Measurements from ENCODE around the gene NACC1.

The NACC1 gene

DNA sequence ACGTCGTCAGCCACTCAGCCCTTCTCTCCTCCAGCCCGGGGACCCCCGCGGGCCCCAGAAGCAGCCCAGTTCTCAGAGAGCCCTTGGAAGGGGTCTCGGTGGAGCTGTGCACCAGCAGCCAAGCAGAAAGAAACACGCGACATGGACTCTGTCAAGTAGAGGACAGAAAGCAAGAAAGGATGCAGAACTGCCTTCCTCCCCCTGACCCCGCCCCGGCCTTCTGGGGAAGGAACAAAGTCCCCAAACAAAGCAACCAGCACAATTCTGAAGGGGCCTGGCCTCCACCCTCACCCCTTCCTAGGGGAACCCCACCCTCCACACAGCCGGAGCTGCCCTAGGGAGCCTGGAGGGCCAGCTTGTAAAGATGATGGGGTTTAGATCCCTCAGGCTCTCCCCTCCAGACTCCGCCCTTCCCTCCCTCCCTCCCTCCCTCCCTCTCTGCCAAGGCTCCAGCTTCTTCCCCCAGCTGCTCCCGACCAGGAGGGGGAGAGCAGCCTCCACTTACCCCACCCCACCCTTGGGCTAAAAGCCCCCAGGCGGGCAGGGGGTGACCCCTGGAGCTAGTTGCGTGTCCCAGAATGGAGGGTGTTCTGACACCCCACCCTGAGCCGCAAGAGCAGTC is 23.2 kb upstream of the NACC1 start:
- Histone ChIP-seq H3K27ac (ENCODE audit: extremely low read depth, low read depth, low read length) (no peak overlapping the region), H3K36me3 (ENCODE audit: control insufficient read depth in 2 of 2, insufficient read depth in 1 of 2, low read length in 2 of 2) (peaks cover 0 to 9% of the 10 kb centered on the region in 2 experiments; a peak in 1 of 3 replicates), H3K4me1 (ENCODE audit: control insufficient read depth, insufficient read depth, low read length) (no peaks in the 10 kb centered on the region), H3K4me3 (ENCODE audit: low read depth, low read length) (no peak overlapping the region), H3K9me3 (ENCODE audit: control insufficient read depth, insufficient read depth, low read depth, low read length) (no peaks in the 10 kb centered on the region)
- CTCF ChIA-PET: interaction anchor here (1.0 to 7.7 kb wide), 20 partner anchors 9 to 183 kb away, joined by 3 to 274 read pairs (median 6); no protein-coding TSS in a partner anchor
- POLR2A ChIA-PET: interaction anchor here (0.5 to 1.8 kb wide), 5 partner anchors 54 to 126 kb away, joined by 3 to 9 read pairs (median 6); partner anchors contain the start of gene DAND5
- TF ChIP-seq ZBTB48 (tag by site-specific recombination; IDR thresholded peaks at IDR 0.05) (0 out of 2 replicates have a peak, but pooled peaks have one; percentile 18), ZIC2 (tag by site-specific recombination; IDR thresholded peaks at IDR 0.05) (peak; percentile 14; the same call in 1 of the 2 replicates), ZNF394 (tag by site-specific recombination; IDR thresholded peaks at IDR 0.05; ENCODE audit: borderline replicate concordance) (peak; percentile 85), ZNF155 (tag by site-specific recombination; IDR thresholded peaks at IDR 0.05) (no peak), KLF1 (tag by site-specific recombination; IDR thresholded peaks at IDR 0.05) (peak; percentile 57; the same call in 1 of the 2 replicates), ZNF341 (tag by site-specific recombination; IDR thresholded peaks at IDR 0.05; ENCODE audit: low read depth) (0 out of 2 replicates have a peak, but pooled peaks have one; percentile 16)
- TF ChIP-seq, protein P1, sequence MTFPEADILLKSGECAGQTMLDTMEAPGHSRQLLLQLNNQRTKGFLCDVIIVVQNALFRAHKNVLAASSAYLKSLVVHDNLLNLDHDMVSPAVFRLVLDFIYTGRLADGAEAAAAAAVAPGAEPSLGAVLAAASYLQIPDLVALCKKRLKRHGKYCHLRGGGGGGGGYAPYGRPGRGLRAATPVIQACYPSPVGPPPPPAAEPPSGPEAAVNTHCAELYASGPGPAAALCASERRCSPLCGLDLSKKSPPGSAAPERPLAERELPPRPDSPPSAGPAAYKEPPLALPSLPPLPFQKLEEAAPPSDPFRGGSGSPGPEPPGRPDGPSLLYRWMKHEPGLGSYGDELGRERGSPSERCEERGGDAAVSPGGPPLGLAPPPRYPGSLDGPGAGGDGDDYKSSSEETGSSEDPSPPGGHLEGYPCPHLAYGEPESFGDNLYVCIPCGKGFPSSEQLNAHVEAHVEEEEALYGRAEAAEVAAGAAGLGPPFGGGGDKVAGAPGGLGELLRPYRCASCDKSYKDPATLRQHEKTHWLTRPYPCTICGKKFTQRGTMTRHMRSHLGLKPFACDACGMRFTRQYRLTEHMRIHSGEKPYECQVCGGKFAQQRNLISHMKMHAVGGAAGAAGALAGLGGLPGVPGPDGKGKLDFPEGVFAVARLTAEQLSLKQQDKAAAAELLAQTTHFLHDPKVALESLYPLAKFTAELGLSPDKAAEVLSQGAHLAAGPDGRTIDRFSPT (tag by site-specific recombination; IDR thresholded peaks at IDR 0.05): no peak
- TF ChIP-seq, protein P2, sequence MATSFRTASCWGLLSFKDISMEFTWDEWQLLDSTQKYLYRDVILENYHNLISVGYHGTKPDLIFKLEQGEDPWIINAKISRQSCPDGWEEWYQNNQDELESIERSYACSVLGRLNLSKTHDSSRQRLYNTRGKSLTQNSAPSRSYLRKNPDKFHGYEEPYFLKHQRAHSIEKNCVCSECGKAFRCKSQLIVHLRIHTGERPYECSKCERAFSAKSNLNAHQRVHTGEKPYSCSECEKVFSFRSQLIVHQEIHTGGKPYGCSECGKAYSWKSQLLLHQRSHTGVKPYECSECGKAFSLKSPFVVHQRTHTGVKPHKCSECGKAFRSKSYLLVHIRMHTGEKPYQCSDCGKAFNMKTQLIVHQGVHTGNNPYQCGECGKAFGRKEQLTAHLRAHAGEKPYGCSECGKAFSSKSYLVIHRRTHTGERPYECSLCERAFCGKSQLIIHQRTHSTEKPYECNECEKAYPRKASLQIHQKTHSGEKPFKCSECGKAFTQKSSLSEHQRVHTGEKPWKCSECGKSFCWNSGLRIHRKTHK (tag by site-specific recombination; IDR thresholded peaks at IDR 0.05): no peak

DNA sequence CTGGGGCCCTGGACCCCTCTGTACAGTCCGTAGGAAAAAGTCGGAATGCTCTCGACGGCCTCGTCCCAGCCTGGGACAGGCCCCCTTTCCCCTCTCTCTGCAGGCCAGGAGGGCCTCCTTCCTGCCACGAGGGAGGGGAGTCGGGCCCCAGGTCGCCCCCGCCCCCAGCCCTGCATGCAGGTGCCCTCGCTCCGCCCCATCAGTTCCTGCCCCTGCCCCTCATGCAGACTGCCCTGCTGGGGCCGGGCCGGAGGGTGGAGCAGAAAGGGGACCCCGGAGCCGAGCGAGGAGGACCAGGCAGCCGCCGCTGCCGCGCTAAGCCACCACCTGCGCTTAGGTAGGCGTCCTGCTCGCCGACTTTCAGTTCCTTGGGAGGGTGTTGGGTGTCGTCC is 22.7 kb upstream of the NACC1 start:
- H3K9me3 ChIP-seq (ENCODE audit: control insufficient read depth, insufficient read depth, low read depth, low read length): no peaks in the 10 kb centered on the region
- H3K27ac ChIP-seq (ENCODE audit: extremely low read depth, low read depth, low read length): no peak overlapping the region
- no peak overlapping the region for H3K4me3 ChIP-seq (ENCODE audit: low read depth, low read length)
- ChIA-PET CTCF (interaction anchor here (1.5 to 7.7 kb wide), 5 partner anchors 20 to 130 kb away, joined by 6 to 274 read pairs (median 46); no protein-coding TSS in a partner anchor), POLR2A (interaction anchor here (0.5 to 1.8 kb wide), 6 partner anchors 53 to 339 kb away, joined by 3 to 9 read pairs (median 6); partner anchors contain the start of gene DAND5)
- no peaks in the 10 kb centered on the region for H3K4me1 ChIP-seq (ENCODE audit: control insufficient read depth, insufficient read depth, low read length)
- TF ChIP-seq OVOL3 (tag by site-specific recombination; IDR thresholded peaks at IDR 0.05): no peak
- no peak for TF ChIP-seq ZBTB20 (tag by site-specific recombination; IDR thresholded peaks at IDR 0.05)
- 0 out of 2 replicates have a peak, but pooled peaks have one; percentile 13 for TF ChIP-seq GLIS2 (tag by site-specific recombination; IDR thresholded peaks at IDR 0.05)
- no peak for TF ChIP-seq EGR2 (tag by site-specific recombination; IDR thresholded peaks at IDR 0.05; ENCODE audit: low read depth)
- TF ChIP-seq ZNF404 (tag by site-specific recombination; IDR thresholded peaks at IDR 0.05): no peak
- TF ChIP-seq IKZF3 (tag by site-specific recombination; IDR thresholded peaks at IDR 0.05): 0 out of 2 replicates have a peak, but pooled peaks have one; percentile 8
- H3K36me3 ChIP-seq (ENCODE audit: control insufficient read depth in 2 of 2, insufficient read depth in 1 of 2, low read length in 2 of 2): peaks cover 0 to 14% of the 10 kb centered on the region in 2 experiments; a peak in 1 of 3 replicates

DNA sequence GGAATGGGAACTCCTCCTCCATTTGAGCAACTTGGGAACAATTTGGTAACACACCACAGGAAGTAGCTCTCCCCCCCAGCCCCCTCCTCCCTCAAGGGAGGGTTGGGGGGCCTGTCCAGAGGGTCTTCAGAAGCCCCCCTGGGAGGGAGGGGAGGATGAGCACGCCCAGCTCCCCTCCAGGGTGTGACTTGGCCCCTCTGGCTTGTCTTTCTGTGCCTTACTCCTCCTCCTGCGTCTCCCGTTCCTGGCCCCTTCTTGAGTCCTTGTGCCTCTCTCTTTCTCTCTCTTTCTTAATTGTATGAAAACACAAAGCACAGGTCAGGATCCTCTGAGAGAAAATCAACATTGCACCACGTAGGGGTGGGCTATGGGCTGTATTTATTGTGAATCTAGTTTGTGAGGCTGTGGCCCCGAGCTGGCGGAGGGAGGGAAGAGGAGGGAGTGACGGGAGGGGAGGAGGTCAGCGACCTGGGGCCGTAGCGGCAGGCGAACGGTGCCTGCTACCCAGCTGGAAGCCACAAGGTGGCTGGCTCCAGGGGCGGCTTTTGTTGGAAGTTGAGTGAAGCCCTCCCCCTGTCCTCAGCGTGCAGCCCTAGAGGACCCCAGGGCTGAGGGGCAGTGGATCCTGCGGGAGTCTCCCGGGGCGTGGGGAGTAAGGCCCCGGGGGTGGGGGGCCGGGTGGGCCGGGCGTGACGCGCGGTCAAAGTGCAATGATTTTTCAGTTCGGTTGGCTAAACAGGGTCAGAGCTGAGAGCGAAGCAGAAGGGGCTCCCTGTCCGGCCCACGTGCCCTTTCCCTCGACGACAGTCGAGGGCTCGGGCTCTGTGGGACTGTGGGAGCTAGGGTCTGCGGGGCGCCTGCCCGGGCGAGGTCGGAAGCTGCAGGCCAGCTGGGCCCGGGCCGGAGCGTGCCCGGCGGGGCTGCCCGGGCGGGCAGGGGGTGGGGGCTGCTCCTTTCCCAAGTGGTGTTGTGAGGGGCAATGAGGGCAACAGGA is 21.8 kb upstream of the NACC1 start:
- ChIA-PET POLR2A (interaction anchor here (0.6 to 1.8 kb wide), 4 partner anchors 56 to 338 kb away, joined by 5 to 9 read pairs (median 6); no protein-coding TSS in a partner anchor), CTCF (interaction anchor here (0.6 to 7.7 kb wide), 6 partner anchors 36 to 494 kb away, joined by 4 to 274 read pairs (median 42); no protein-coding TSS in a partner anchor)
- Histone ChIP-seq H3K4me3 (ENCODE audit: low read depth, low read length) (no peak overlapping the region), H3K36me3 (ENCODE audit: control insufficient read depth in 2 of 2, insufficient read depth in 1 of 2, low read length in 2 of 2) (peaks cover 0 to 16% of the 10 kb centered on the region in 2 experiments; a peak in 1 of 3 replicates), H3K4me1 (ENCODE audit: control insufficient read depth, insufficient read depth, low read length) (no peaks in the 10 kb centered on the region), H3K9me3 (ENCODE audit: control insufficient read depth, insufficient read depth, low read depth, low read length) (no peaks in the 10 kb centered on the region), H3K27ac (ENCODE audit: extremely low read depth, low read depth, low read length) (no peak overlapping the region)
- TF ChIP-seq ZNF391 (tag by site-specific recombination; IDR thresholded peaks at IDR 0.05; ENCODE audit: borderline replicate concordance, low read depth) (no peak), ZNF202 (tag by site-specific recombination; IDR thresholded peaks at IDR 0.05; ENCODE audit: borderline replicate concordance) (no peak), ZNF302 (tag by site-specific recombination; IDR thresholded peaks at IDR 0.05; ENCODE audit: low read depth) (no peak), ZNF140 (tag by site-specific recombination; IDR thresholded peaks at IDR 0.05) (no peak), ZIC2 (tag by site-specific recombination; IDR thresholded peaks at IDR 0.05) (peak; percentile 60; the same call in 1 of the 2 replicates), ZNF433 (tag by site-specific recombination; IDR thresholded peaks at IDR 0.05; ENCODE audit: low read depth) (no peak), ZNF768 (tag by site-specific recombination; IDR thresholded peaks at IDR 0.05) (no peak), WT1 (tag by site-specific recombination; IDR thresholded peaks at IDR 0.05) (peak; percentile 34; the same call in 1 of the 2 replicates), ZNF341 (tag by site-specific recombination; IDR thresholded peaks at IDR 0.05; ENCODE audit: low read depth) (peak; percentile 56; the same call in 1 of the 2 replicates)
